AG20443 (cell line): ENCODE data around the gene TRMU.

Experiments
- DNase-seq: peaks from one replicate; pipeline ENCODE4 v3.0.0; 2012; ENCODE audit warnings: low spot score, mixed read lengths

TRMU gene

GRCh38 chr22:46356496-46357480 lies 21.3 kb downstream of the TRMU start:
- no peak for DNase-seq

- DNase-seq, result no peak
Measured at GRCh38 chr22:46357711-46358520, 22.4 kb downstream of the TRMU start.

- DNase-seq, result no peak
Measured at GRCh38 chr22:46358766-46359165, 23.3 kb downstream of the TRMU start.

DNA sequence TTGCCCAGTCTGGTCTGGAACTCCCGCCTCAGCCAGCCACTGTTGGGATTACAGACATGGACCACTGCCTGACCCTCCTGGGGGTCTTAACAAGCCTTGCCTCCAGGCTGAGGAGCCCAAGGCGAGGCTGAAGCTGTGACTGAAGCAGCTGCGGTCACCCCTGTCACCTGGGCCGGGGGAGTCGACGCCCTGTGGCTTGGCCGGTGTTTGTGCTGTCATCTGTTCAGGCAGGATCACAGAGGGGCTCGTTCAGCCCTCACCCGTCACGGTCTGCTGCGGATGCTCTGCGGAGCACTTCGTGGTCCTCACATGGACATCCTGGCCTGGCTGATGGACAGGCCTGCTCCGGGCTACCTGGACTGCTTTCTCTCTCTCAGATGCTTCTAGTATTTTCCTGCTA lies 23.8 kb downstream of the TRMU start:
- DNase-seq, result no peak

DNA sequence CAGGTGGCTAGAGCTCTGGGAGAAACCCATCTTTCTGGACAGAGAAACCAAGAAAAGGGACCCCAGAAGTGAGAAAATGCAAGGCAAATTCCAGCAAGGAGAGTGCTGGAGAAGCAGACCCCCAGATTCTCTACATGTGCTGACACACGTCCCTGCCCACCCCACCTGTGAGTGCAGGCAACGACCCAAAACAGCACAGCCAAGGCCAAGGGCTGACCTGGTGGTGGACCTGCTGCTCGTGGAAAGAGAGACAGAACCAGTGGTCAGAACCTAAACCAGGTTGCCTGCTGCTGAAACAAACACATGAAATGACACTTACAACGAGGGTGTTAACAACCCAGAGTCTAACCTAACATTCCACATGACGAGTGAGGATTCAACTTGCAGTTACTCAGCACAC lies 24.6 kb downstream of the TRMU start:
- no peak for DNase-seq

- no peak for DNase-seq
Measured at GRCh38 chr22:46360891-46361290, 25.4 kb downstream of the TRMU start.

DNA sequence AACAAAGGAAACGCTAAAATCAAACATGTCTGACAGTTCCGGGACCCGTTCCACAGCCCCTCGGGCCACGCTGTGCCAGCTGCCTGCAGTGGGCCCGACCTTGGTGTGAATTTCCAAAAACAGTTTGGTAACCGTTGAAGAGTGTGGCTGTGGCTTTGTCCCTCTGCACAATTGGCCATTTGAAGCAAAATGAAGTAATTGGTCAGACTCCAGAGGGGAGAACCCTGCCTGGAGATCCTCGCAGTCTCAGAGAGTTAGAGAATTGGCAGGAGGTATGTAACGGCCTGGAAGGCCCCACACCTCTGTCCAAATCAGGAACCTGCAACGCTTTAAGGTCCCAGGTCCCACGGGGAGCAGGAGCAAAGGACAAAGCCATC lies 26.3 kb downstream of the TRMU start:
- DNase-seq, result no peak

DNA sequence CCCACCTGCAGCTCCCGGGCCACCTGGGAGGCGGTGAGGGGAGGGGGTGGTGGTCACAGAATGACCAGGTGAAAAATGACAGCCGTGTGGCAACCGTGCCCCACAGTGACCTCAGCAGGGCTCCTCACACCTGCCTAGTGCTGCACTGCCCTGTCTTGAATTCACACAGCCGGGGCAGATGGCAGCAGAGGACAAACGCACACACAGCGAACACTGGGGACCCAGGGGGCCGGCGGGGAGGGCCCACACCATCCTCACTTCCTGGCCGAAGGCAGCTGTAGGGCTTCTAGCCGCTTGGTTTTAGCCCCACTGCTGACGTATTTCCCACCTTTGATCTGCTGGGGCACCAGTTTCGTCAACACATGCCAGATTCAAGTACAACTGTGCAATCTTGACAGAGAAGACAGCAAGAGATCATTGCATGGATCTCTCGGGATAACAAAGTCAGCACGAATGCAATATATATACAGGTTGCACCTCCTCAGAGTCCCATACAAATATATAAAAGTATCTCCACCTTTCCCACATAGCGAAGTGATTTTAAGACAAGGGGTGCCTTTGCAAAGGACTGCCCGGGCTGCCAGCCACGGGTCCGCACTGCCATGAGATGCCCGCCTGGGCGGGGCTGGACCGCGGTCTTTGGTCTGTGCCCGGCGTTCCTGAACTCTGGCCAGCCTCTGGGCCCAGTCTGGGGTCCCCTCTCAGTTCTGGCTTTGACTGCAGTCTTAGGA lies 26.9 kb downstream of the TRMU start:
- DNase-seq, result no peak

DNA sequence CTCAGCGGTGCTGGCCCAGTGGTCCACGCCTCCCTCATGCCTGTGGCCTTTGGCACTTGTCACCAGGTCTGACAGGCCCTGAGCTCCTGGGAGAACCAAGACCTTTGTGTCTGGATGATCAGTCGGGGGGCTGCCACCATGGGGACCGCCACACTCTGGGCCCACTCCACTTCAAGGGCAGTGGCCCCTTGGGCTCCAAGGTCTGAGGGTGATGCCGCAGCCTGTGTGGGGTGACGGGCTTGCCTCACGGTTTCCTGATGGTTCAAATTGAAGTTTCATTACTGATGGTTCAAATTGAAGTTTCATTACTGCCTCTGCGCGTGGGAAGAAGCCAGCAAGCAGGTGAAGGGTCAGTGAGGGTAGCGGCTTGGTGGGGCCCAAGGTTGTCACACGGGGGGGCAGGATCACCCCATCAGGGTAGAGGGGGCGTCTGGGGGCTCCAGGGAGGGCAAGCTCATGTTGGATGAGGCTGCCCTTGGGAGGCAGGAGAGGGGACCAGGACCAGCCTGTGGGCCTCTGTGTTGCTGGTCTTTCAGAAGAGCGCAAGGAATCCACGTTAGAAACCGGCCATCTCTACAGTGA lies 27.5 kb downstream of the TRMU start:
- DNase-seq, result no peak

GRCh38 chr22:46363611-46364321 lies 28.3 kb downstream of the TRMU start:
- no peak for DNase-seq

DNA sequence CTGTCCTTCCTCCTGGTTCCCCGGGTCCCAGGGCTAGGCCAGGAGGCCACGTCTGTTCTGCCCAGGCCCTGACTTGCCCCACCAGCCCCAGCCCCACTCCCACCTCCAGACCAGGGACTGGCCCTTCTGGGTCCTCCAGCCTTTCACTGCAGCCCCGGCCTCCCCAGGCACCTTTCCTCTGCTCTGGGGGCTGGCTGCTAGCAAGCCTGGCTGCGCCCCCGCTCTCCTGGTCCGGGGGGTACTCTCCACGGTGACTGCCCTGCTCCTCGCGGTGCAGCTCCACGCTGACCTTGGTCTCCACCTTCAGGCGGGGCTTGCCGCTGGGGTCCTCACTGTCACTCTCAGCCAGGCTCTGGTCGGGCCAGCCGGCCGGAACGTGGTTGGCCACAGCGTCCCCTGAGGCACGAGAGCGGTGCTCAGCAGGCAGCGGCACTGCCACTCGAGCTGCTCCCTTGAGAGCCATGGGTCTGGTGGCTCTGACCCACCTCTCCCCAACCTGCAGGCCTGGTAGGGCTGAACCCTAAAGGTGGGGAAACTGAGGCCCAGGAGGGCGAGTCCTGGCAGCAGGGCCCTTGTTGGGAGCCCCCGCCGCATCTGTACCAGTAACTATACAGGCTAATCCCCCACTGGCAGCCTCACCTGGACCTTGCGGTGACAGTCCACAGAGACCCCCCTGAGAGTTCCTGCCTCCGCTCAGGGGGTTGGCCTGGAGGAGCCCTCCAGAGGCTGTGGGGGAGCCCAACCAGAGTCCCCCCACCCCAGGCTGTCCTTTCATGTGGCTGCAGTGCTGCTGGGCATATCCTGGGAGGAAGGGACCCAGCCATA lies 29.0 kb downstream of the TRMU start:
- no peak for DNase-seq

DNA sequence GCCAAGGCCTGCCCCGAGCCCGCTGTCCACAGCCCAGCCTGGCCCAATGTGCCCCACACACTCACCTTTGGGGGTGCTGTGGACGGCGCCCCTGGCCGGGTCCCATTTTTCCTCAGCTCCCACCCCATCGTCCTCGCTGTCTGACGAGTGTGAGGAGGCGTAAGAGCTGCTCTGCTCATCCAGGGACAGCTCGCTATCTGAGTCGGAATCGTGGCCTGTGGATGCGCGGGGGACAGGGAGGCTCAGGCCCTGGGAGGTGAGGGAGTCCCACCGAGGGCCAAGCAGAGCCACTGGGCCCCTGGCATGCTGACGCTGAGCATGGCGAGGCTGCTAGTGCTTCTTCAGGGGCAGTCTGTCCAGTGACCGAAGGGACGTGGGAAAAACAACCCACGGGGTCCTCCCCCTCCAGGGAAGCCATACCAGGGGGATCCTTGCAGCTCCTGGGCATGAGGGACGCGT lies 29.7 kb downstream of the TRMU start:
- no peak for DNase-seq

DNA sequence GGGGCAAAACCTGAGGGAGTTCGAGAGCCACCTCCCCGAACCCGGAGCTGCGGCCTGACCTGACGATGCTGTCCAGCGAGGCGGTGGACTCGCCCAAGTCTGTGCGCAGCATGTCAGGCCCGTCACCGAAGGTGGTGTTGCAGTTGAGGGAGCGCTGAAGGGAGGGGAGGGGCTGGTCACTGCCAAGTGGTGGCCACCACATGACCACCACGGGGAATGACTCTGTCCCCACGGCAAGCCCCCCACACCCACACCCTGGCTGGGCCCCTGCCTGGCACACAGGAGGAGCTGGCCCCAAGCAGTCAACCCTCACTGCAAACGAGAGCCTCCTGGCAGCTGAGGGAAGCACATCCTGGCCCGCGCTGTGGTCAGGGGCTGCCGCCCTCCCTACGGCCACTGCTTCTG lies 30.8 kb downstream of the TRMU start:
- no peak for DNase-seq

DNA sequence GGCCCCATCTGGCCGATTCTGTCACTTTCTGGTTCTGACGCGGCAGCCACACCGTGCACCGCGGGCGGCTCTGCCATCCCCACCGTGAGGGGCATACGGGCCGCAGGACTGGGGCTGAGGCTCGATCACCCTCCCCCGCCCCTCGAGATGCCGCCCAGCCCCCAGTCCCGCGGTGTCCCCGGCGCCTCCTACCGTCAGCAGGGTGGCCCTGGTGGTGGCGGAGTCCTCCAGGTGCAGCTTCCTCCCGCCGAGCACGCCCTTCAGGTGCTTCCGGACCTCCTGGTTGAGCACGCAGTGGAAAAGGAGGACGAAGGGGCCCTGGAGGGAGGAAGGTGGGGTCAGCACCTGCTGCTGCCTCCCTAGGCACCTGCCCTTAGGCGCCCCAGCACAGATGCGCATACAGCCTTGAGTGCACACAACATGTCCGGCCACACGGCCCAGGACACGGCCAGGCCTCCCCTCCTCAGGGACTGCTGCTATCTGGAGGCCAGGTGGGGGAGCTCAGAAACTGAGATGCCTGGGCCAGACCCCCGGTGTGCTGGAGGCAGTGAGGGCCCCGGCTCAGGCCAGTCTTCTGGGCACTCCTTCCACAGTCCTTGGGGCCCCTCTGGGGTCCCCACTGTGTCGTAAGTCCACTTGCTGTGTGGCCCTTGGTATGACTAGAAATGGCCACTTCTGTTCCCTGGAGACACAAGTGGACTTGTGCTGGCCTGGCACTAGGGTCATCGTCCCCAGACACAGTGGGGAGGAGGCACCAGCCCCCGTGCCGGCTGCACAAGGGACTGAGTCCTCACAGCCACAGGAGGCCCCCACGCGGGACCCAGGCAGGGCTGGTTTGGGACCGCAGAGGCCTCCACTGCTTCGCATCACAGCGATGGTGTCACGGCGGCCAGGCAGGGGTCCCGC lies 31.5 kb downstream of the TRMU start:
- DNase-seq, result no peak

- peak; percentile 91 for DNase-seq
Measured at GRCh38 chr22:46367707-46368191, 32.2 kb downstream of the TRMU start.

- no peak for DNase-seq
Measured at GRCh38 chr22:46368422-46368821, 32.9 kb downstream of the TRMU start.

DNA sequence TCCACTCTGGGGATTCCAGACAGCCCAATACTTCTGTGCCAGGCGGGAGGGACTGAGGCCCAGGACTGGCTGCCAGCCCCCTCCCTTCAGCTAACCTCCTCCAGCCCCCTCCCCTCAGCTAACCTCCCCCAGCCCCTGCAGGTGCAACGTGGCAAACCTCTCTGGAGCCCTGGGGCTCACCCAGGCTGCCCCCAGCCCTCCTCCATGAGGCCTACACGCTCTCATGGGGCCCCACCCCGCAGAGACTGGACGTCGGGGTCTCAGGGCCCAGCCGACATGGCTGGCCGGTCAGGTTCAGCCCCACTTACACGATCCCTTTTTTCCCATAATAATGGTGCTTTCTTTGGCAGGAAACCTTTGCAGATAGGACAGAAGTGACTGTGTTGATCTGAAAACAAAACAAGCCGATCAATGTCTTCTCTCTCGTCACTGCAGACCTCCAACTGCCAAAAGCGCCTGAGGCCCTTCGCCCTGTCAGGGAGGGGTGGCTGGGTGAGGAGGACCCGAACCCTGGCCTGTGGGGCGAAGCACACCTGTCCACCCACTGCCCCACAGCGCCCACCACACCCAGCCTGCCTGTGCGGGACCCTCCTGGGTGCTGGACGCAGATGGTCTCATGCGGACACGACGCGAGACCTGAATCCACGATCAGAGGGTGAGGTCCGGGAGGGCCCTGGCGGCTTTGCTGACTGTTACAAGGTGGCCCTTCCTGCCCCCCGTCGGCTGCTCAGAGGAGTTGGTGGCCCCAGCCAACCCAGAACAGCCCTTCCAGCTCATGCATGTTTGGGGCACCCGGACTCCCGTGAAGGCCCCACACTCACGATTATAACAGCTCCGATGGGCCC lies 33.6 kb downstream of the TRMU start:
- DNase-seq, result no peak
